Right lobe of liver (tissue), 6 donors: ENCODE measurements around the gene NOL4L. TPM values are rescaled to one million over a fixed set of nuclear protein-coding genes. Genes with fewer than 3 reads are reported as not detected.
A peak's percentile ranks its signal among the peaks of the same experiment; 100 is the strongest.

ENCODE experiments used
- ATAC-seq, 4 donors: fragments of 200-7000 bp; cut with Tn5 transposase; one replicate each; pipeline ENCODE4 v1.9.1; 2020; ENCODE audit warnings: mild to moderate bottlenecking in 4 of 4, moderate library complexity in 4 of 4
- DNase-seq, 3 donors: peaks; one replicate each; pipeline ENCODE4 v3.0.0-alpha.2; 2020
- H3K27ac ChIP-seq, 3 donors: fragments of 200-600 bp; one replicate each; pipeline ENCODE4 v1.8.0; 2022
- H3K27me3 ChIP-seq, 2 donors: fragments of 200-600 bp; one replicate each; pipeline ENCODE4 v1.8.0; 2022
- H3K36me3 ChIP-seq, 4 donors: fragments of 200-600 bp; sonication (generic) in 1 of 4; one replicate each; pipeline versions ENCODE4 v1.5.1 to v1.8.0; 2017 to 2022; ENCODE audit warnings: control low read depth in 1 of 4
- H3K4me1 ChIP-seq, 4 donors: fragments of 200-600 bp; sonication (generic) in 1 of 4; one replicate each; pipeline versions ENCODE4 v1.5.1 to v1.8.0; 2017 to 2022; ENCODE audit warnings: control low read depth in 1 of 4
- H3K4me3 ChIP-seq, 3 donors: fragments of 200-600 bp; one replicate each; pipeline ENCODE4 v1.8.0; 2022
- H3K9me3 ChIP-seq, 4 donors: fragments of 200-600 bp; sonication (generic) in 1 of 4; one replicate each; pipeline versions ENCODE4 v1.5.1 to v1.8.0; 2017 to 2022; ENCODE audit warnings: control low read depth in 1 of 4
- POLR2A ChIP-seq: fragments of 450-650 bp; IDR thresholded peaks from one replicate; pipeline ENCODE4 v1.6.1; 2017; ENCODE audit warnings: antibody characterized with exemption, mild to moderate bottlenecking
- WGBS: methylation state at CpG from one replicate; pipeline ENCODE4 v1.1.6; 2018; ENCODE audit warnings: low coverage, low lambda C conversion rate; ENCODE audit not compliant: insufficient coverage; ENCODE audit errors: missing lambda C conversion rate; 5-methylcytosine and 5-hydroxymethylcytosine counted together
- intact Hi-C, 2 donors: fragments of 100-400 bp; cut with DNase I; formaldehyde crosslinking; loops; one replicate each; pipeline versions ENCODE4 v1.11.2 to v1.14.1; 2022
- total RNA-seq, 6 experiments: library from RNA; depleted of rRNA in 2 of 6; stranded (reverse); fragments of >200 nt in 2 of 6; fragmentation: NEBNext Ultra II Directional in 3 of 6; extraction: Animal tissue kit (Norgen Biotek cat#: 25700) in 3 of 6; gene quantifications; one replicate each; pipeline versions ENCODE4 v1.1.0 to v1.2.4, GENCODE V29; 2016 to 2023
- TF ChIP-seq, protein P1 (sequence below), 4 donors: fragments of 200-600 bp in 3 of 4; fragments of 450-650 bp in 1 of 4; IDR thresholded peaks; one replicate each; pipeline versions ENCODE4 v1.5.1 to v1.8.0; 2016 to 2022; ENCODE audit warnings: antibody characterized with exemption in 4 of 4, mild to moderate bottlenecking in 2 of 4
- donor health status: DM: no; HTN: yes; CAD: no.
- donor health status: DM: no; HTN: no; CAD: no.
- donor health status: DM: no; HTN: no; CAD: no.
- donor health status: DM: no; HTN: yes; CAD: no.
- donor health status: DM: no; HTN: yes; CAD: no.

Gene NOL4L
- total RNA-seq, 6 experiments from 2014 or later, result 4.3 to 6.5 (median 5.7) TPM

DNA sequence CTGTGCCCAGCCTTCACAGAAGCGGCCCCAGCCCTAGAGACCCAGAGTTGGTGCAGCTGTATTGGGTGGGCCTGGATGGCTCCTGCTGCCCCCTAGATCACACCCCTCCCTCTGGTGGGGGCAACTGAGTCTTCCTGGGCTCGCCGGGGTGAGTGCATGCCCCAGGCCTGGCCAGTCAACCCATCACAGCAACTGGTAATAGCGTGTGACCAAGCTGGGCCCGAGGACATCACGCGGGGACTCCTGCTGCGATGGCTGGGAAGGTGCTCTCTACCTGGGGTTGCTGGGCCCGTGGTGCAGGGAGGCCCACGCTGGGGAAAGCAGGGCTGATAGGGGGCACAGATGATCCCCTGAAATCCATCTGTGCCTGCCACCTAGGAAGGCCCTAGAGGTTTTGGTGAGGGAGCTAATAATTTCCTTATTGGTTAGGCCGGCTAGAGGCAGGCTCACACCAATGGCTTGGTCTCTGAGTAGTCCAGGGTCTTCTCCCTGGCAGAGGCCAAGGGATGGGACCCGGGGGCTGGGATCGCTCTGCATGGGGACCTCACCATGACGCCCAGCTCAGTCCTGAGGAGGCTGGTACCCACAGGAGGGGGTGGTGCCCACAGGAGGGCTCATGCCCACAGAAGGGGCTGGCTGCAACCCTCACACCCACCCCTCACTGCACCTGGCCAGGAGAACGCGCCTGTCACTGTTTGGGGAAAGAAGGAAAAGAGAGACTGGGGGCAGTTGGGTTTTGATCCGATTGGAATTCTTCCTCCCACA lies 123.1 kb downstream of the NOL4L start:
- Histone ChIP-seq H3K27me3 (no peaks in the 10 kb centered on the region), H3K4me1 (peaks cover 0 to 45% (median 23%) of the 10 kb centered on the region in 4 donors), H3K9me3 (no peaks in the 10 kb centered on the region), H3K27ac (no peak overlapping the region), H3K4me3 (no peak overlapping the region), H3K36me3 (no peaks in the 10 kb centered on the region)
- DNase-seq (peak in 1 of 3 donors; percentile 10), ATAC-seq (no peak)
- 89% methylated on average over 3 of the region's 17 CpGs for WGBS
- intact Hi-C loops, result no loop called here
- no peak for TF ChIP-seq POLR2A
- TF ChIP-seq, protein P1, sequence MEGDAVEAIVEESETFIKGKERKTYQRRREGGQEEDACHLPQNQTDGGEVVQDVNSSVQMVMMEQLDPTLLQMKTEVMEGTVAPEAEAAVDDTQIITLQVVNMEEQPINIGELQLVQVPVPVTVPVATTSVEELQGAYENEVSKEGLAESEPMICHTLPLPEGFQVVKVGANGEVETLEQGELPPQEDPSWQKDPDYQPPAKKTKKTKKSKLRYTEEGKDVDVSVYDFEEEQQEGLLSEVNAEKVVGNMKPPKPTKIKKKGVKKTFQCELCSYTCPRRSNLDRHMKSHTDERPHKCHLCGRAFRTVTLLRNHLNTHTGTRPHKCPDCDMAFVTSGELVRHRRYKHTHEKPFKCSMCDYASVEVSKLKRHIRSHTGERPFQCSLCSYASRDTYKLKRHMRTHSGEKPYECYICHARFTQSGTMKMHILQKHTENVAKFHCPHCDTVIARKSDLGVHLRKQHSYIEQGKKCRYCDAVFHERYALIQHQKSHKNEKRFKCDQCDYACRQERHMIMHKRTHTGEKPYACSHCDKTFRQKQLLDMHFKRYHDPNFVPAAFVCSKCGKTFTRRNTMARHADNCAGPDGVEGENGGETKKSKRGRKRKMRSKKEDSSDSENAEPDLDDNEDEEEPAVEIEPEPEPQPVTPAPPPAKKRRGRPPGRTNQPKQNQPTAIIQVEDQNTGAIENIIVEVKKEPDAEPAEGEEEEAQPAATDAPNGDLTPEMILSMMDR (IDR thresholded peaks at IDR 0.05), result no peak

DNA sequence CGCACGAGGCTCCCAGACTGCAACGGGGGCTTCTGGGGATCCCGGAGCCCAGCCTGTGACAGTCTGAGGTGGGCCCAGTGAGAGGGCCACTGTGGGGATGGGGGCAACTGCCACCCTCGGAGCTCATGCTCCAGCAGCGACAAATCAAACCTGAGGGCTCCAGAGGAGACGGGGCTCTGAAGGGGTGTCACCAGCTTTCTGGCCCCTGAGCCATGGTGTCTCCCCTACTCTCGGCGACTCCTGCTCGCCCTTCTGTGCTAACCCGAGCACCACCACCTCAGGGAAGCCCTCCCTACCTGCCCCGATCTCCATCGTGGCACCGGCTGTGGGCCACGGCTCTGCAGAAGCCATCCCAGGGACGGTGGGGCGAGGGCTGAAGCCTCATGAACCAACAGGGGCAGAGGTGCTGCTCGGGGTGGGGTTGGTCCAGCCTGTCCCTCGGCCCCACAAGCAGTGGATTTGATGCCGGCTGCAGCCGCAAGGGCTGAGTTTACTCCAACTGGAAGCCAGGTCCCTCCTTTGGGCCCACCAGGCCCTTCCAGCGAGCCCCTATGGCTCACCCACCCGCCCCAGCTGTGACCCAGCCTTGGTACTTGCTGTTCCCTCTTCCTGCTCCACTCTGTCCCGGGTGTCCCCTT lies 124.3 kb downstream of the NOL4L start:
- no peak for ATAC-seq
- Histone ChIP-seq H3K4me3 (no peak overlapping the region), H3K27ac (no peak overlapping the region), H3K9me3 (no peaks in the 10 kb centered on the region), H3K4me1 (peaks cover 0 to 33% (median 17%) of the 10 kb centered on the region in 4 donors), H3K27me3 (no peaks in the 10 kb centered on the region), H3K36me3 (no peaks in the 10 kb centered on the region)
- intact Hi-C loops, result no loop called here
- TF ChIP-seq POLR2A, result no peak
- TF ChIP-seq, protein P1 (IDR thresholded peaks at IDR 0.05), result no peak
- WGBS, result 86% methylated on average over 4 of the region's 24 CpGs
- DNase-seq, result peak in 1 of 3 donors; percentile 18

DNA sequence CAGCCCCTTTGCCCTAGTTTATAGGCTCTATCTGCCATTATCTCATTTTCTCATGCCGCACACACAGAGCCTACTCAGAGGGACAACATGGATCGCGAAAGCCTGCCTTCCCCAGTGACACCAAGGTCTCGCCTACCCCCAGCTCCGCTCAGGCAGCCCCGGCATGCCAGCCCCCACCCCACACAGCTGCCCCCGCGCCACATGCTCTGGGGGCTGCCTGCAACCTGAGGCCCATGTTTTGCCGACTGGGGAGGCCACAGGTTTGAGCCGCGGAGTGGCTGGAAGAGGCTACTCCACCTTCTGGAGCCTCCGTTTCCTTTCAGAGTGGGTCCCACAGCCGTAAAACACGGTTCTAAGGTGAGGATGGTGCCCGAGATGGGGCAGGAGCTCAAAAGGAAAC lies 124.9 kb downstream of the NOL4L start:
- DNase-seq (peak in 1 of 3 donors; percentile 14), ATAC-seq (no peak)
- no peaks in the 10 kb centered on the region for H3K9me3 ChIP-seq
- no peaks in the 10 kb centered on the region for H3K36me3 ChIP-seq
- no peak overlapping the region for H3K4me3 ChIP-seq
- no peak for TF ChIP-seq POLR2A
- TF ChIP-seq, protein P1 (IDR thresholded peaks at IDR 0.05), result no peak
- peaks cover 0 to 27% (median 14%) of the 10 kb centered on the region in 4 donors for H3K4me1 ChIP-seq
- no peaks in the 10 kb centered on the region for H3K27me3 ChIP-seq
- intact Hi-C loops, result no loop called here
- WGBS, result 84% methylated on average over 9 of the region's 15 CpGs
- no peak overlapping the region for H3K27ac ChIP-seq

DNA sequence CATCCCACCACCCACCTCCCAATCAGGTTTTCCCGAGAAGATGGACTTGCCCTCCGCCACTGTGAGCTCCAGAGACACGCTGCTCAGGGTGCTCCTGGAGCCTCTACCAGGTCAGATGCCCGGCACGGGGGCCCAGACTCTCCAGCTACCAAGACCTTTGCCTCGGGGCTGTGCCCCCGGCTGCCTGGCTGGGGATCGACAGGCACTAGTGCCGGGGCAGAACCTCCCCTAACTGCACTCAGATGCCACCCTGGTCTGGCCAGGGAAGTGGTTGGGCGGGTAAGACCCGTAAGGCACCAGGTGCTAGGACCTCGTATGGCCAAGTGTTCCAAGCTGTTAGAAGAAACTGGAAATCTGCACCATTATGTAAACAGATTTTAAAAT lies 126.3 kb downstream of the NOL4L start:
- no peak overlapping the region for H3K4me3 ChIP-seq
- ATAC-seq, result no peak
- H3K27ac ChIP-seq, result no peak overlapping the region
- TF ChIP-seq, protein P1 (IDR thresholded peaks at IDR 0.05), result no peak
- TF ChIP-seq POLR2A, result no peak
- DNase-seq, result peak in 1 of 3 donors; percentile 13
- H3K9me3 ChIP-seq, result no peaks in the 10 kb centered on the region
- intact Hi-C loops, result loop anchor here (10.0 kb wide), 2 partner anchors 104 to 124 kb away; partner anchors contain the start of gene ASXL1 (in 1 of the 2)
- peaks cover 0 to 13% (median 5%) of the 10 kb centered on the region in 4 donors for H3K4me1 ChIP-seq
- 88% methylated on average over 4 of the region's 12 CpGs for WGBS
- no peaks in the 10 kb centered on the region for H3K36me3 ChIP-seq
- H3K27me3 ChIP-seq, result no peaks in the 10 kb centered on the region
